GM21723 (cell line): ENCODE measurements around the gene AKR1A1.
"Not testable (repeated sequence)": the region's sequence is repeated elsewhere in the genome, so short reads cannot be mapped to it uniquely, and the experiment has no call there.

Source experiments
- ATAC-seq: cut with Tn5 transposase; IDR thresholded peaks from one replicate; pipeline ENCODE4 v1.9.1; 2021; ENCODE audit warnings: mild to moderate bottlenecking, moderate library complexity; ENCODE audit not compliant: unreplicated experiment

AKR1A1 gene

GRCh38 chr1:45523516-45523915 is 27.1 kb upstream of the AKR1A1 start:
- not testable (repeated sequence) for ATAC-seq

- not testable (repeated sequence) for ATAC-seq
These were observed 26.7 kb upstream of the AKR1A1 start for GRCh38 chr1:45523975-45524374.

GRCh38 chr1:45526135-45526644 is 24.4 kb upstream of the AKR1A1 start:
- no peak for ATAC-seq

GRCh38 chr1:45530632-45531135 is 19.9 kb upstream of the AKR1A1 start:
- ATAC-seq: no peak

- no peak for ATAC-seq
These were observed 18.8 kb upstream of the AKR1A1 start for GRCh38 chr1:45531873-45532272.

GRCh38 chr1:45535988-45536766 is 14.4 kb upstream of the AKR1A1 start:
- ATAC-seq: no peak

GRCh38 chr1:45536886-45537285 is 13.7 kb upstream of the AKR1A1 start:
- no peak for ATAC-seq

GRCh38 chr1:45541193-45541592 is 9.4 kb upstream of the AKR1A1 start:
- no peak for ATAC-seq

GRCh38 chr1:45542591-45542990 is 8.0 kb upstream of the AKR1A1 start:
- no peak for ATAC-seq

GRCh38 chr1:45543581-45544417 is 6.8 kb upstream of the AKR1A1 start:
- peak; percentile 54 for ATAC-seq

- no peak for ATAC-seq
These were observed 6.1 kb upstream of the AKR1A1 start for GRCh38 chr1:45544530-45544929.

- ATAC-seq: peak; percentile 66
These were observed 5.6 kb upstream of the AKR1A1 start for GRCh38 chr1:45545019-45545493.

GRCh38 chr1:45545553-45546310 is 4.9 kb upstream of the AKR1A1 start:
- ATAC-seq: no peak

- ATAC-seq: no peak
These were observed 1.1 kb downstream of the AKR1A1 start for GRCh38 chr1:45551684-45552083.

- no peak for ATAC-seq
These were observed 1.7 kb downstream of the AKR1A1 start for GRCh38 chr1:45552331-45552730.

- no peak for ATAC-seq
These were observed 3.6 kb downstream of the AKR1A1 start for GRCh38 chr1:45554198-45554597.

GRCh38 chr1:45557422-45557944 is 6.9 kb downstream of the AKR1A1 start:
- no peak for ATAC-seq

- ATAC-seq: no peak
These were observed 13.2 kb downstream of the AKR1A1 start for GRCh38 chr1:45563843-45564242.

GRCh38 chr1:45566722-45567121 is 16.1 kb downstream of the AKR1A1 start:
- ATAC-seq: no peak

GRCh38 chr1:45567911-45568310 is 17.3 kb downstream of the AKR1A1 start:
- ATAC-seq: no peak

GRCh38 chr1:45568421-45568820 is 17.8 kb downstream of the AKR1A1 start:
- no peak for ATAC-seq
